GM23338 (cell line): Measurements from ENCODE around the gene SSH2.
"Not testable (repeated sequence)": the region's sequence is repeated elsewhere in the genome, so short reads cannot be mapped to it uniquely, and the experiment has no call there.

ENCODE experiments used
- CREB1 ChIP-seq: fragments of 250-450 bp; sonication (Bioruptor Pico); IDR thresholded peaks from 2 replicates; pipeline ENCODE4 v1.5.0; 2020; ENCODE audit warnings: low read depth, mild to moderate bottlenecking, moderate library complexity
- CTCF ChIP-seq, 2 experiments: fragments of 200-600 bp in 1 of 2; sonication (generic) in 1 of 2; conservative IDR thresholded peaks; 2 replicates each; pipeline versions ENCODE4 v1.5.1 to v1.6.1; 2016 to 2017; ENCODE audit warnings: antibody characterized with exemption in 2 of 2, low read depth in 2 of 2, mild to moderate bottlenecking in 2 of 2, moderate library complexity in 1 of 2
- ETS1 ChIP-seq: IDR thresholded peaks from 2 replicates; pipeline ENCODE4 v1.6.1; 2016; ENCODE audit warnings: antibody characterized with exemption
- EZH2 ChIP-seq: fragments of 200-600 bp; sonication (generic); IDR thresholded peaks from one replicate; pipeline ENCODE4 v1.8.0; 2017; ENCODE audit warnings: antibody characterized with exemption, mild to moderate bottlenecking, low read depth; ENCODE audit not compliant: unreplicated experiment
- EZH2phosphoT487 ChIP-seq: fragments of 200-600 bp; sonication (generic); IDR thresholded peaks from one replicate; pipeline ENCODE4 v1.8.1; 2018; ENCODE audit warnings: antibody characterized with exemption; ENCODE audit not compliant: unreplicated experiment
- NANOG ChIP-seq: IDR thresholded peaks from 2 replicates; pipeline ENCODE4 v1.6.1; 2016; ENCODE audit warnings: antibody characterized with exemption, borderline replicate concordance
- POLR2AphosphoS5 ChIP-seq: IDR thresholded peaks from 2 replicates; pipeline ENCODE4 v1.6.1; 2016; ENCODE audit warnings: antibody characterized with exemption, low read depth
- REST ChIP-seq: IDR thresholded peaks from one replicate; pipeline ENCODE4 v1.6.1; 2018; ENCODE audit warnings: antibody characterized with exemption; ENCODE audit not compliant: unreplicated experiment
- STAT1 ChIP-seq: IDR thresholded peaks from one replicate; pipeline ENCODE4 v1.6.1; 2016; ENCODE audit warnings: antibody characterized with exemption; ENCODE audit not compliant: unreplicated experiment
- ZNF331 ChIP-seq: fragments of 250-450 bp; sonication (Bioruptor Pico); IDR thresholded peaks from 2 replicates; pipeline ENCODE4 v1.5.0; 2020; ENCODE audit warnings: low read depth, mild to moderate bottlenecking, moderate library complexity

GRCh38 chr17:29859445-29859844 is 70.6 kb downstream of the SSH2 start:
- not testable (repeated sequence) for TF ChIP-seq EZH2phosphoT487; EZH2; CTCF (conservative IDR thresholded peaks at IDR 0.05; ENCODE audit: low read depth in 2 of 2); ETS1; REST; STAT1; NANOG; POLR2AphosphoS5; ZNF331 (CRISPR knock-in tag); CREB1 (CRISPR knock-in tag)
